HepG2 (cell line): ENCODE measurements around the gene CAPN9. TPM values are rescaled to one million over a fixed set of nuclear protein-coding genes. Genes with fewer than 3 reads are reported as not detected.

ENCODE experiments used
- BORCS8-MEF2B ChIP-seq: sonication (generic); formaldehyde crosslinking; IDR thresholded peaks from 2 replicates; pipeline ENCODE4 v1.8.0; 2022; ENCODE audit warnings: mild to moderate bottlenecking, missing genetic modification reagents
- DZIP1 ChIP-seq: sonication (generic); formaldehyde crosslinking; IDR thresholded peaks from 2 replicates; pipeline ENCODE4 v1.5.0; 2020; ENCODE audit warnings: mild to moderate bottlenecking, missing genetic modification reagents
- FOXO1 ChIP-seq: sonication (generic); formaldehyde crosslinking; IDR thresholded peaks from 2 replicates; pipeline ENCODE4 v1.4.0; 2020; ENCODE audit warnings: missing genetic modification reagents
- HIVEP1 ChIP-seq: sonication (generic); formaldehyde crosslinking; IDR thresholded peaks from 2 replicates; pipeline ENCODE4 v1.4.0; 2020; ENCODE audit warnings: mild to moderate bottlenecking, missing genetic modification reagents
- HOMEZ ChIP-seq: IDR thresholded peaks from 2 replicates; pipeline ENCODE4 v1.6.1; 2016; ENCODE audit warnings: low read depth
- MAX ChIP-seq: IDR thresholded peaks from 2 replicates; pipeline ENCODE4 v1.6.1; 2012; ENCODE audit warnings: inconsistent platforms
- MBD4 ChIP-seq: IDR thresholded peaks from 2 replicates; pipeline ENCODE4 v1.6.1; 2012; ENCODE audit warnings: low read length, inconsistent platforms, borderline replicate concordance
- NFATC3 ChIP-seq: sonication (generic); formaldehyde crosslinking; IDR thresholded peaks from 2 replicates; pipeline ENCODE4 v1.5.1; 2020; ENCODE audit warnings: mild to moderate bottlenecking, missing genetic modification reagents
- RXRA ChIP-seq: sonication (generic); formaldehyde crosslinking; IDR thresholded peaks from 2 replicates; pipeline ENCODE4 v1.5.1; 2020; ENCODE audit warnings: missing genetic modification reagents
- SATB2 ChIP-seq: sonication (generic); formaldehyde crosslinking; IDR thresholded peaks from 2 replicates; pipeline ENCODE4 v1.5.0; 2020; ENCODE audit warnings: missing genetic modification reagents
- SNRNP70 ChIP-seq: fragments of 200-400 bp; formaldehyde crosslinking; IDR thresholded peaks from 2 replicates; pipeline ENCODE4 v1.6.1; 2017; ENCODE audit warnings: mild to moderate bottlenecking, low read depth, low read length, moderate library complexity
- TEF ChIP-seq: sonication (generic); formaldehyde crosslinking; IDR thresholded peaks from 2 replicates; pipeline ENCODE4 v1.5.0; 2020; ENCODE audit warnings: missing genetic modification reagents
- TMF1 ChIP-seq: sonication (generic); formaldehyde crosslinking; IDR thresholded peaks from 2 replicates; pipeline ENCODE4 v1.8.1; 2022; ENCODE audit warnings: low read depth, missing genetic modification reagents
- ZNF275 ChIP-seq: sonication (generic); formaldehyde crosslinking; IDR thresholded peaks from 2 replicates; pipeline ENCODE4 v1.8.0; 2022; ENCODE audit warnings: missing genetic modification reagents, mild to moderate bottlenecking, inconsistent platforms, borderline replicate concordance
- ZNF432 ChIP-seq: sonication (generic); formaldehyde crosslinking; IDR thresholded peaks from 2 replicates; pipeline ENCODE4 v1.5.0; 2020; ENCODE audit warnings: missing genetic modification reagents, mild to moderate bottlenecking, borderline replicate concordance
- ZNF629 ChIP-seq: sonication (generic); formaldehyde crosslinking; conservative IDR thresholded peaks from 2 replicates; pipeline ENCODE4 v1.5.0; 2020; ENCODE audit warnings: missing genetic modification reagents
- ZNF883 ChIP-seq: sonication (generic); formaldehyde crosslinking; IDR thresholded peaks from 2 replicates; pipeline ENCODE4 v1.5.1; 2020; ENCODE audit warnings: mild to moderate bottlenecking, missing genetic modification reagents; ENCODE audit errors: not compliant biosample characterization
- polyA plus RNA-seq, 8 experiments: library from polyadenylated mRNA; depleted of rRNA in 3 of 8; stranded (reverse) in 7 of 8; unstranded in 1 of 8; fragments of >200 nt; fragmentation: Illumina TruSeq in 4 of 8; extraction: Trizol in 4 of 8; gene quantifications; 2 replicates each; pipeline versions ENCODE4 v1.2.1 to v1.2.3, GENCODE V29; 2011 to 2016; ENCODE audit warnings: low read depth in 4 of 8, missing spikeins in 1 of 8, mixed read lengths in 1 of 8; ENCODE audit not compliant: insufficient read depth in 1 of 8
- total RNA-seq, 5 experiments: library from RNA; depleted of rRNA; stranded (reverse); fragments of >200 nt; fragmentation: Illumina TruSeq; extraction: Trizol; gene quantifications; 2 replicates each; pipeline ENCODE4 v1.2.3, GENCODE V29; 2016; ENCODE audit warnings: low read depth in 1 of 5

The CAPN9 gene
- total and polyA plus RNA-seq, 2 of the 13 experiments (the other 11 are each of a cell fraction or from before 2014, with no cell fraction given), result 0.04 to 0.31 TPM

- TF ChIP-seq ZNF432 (CRISPR knock-in tag), result no peak
- 0 out of 2 replicates have a peak, but pooled peaks have one; percentile 29 for TF ChIP-seq BORCS8-MEF2B (CRISPR knock-in tag)
- TF ChIP-seq TMF1 (CRISPR knock-in tag), result no peak
- TF ChIP-seq ZNF275 (CRISPR knock-in tag), result no peak
- no peak for TF ChIP-seq ZNF883 (CRISPR knock-in tag)
- 0 out of 2 replicates have a peak, but pooled peaks have one; percentile 24 for TF ChIP-seq MAX
- no peak for TF ChIP-seq TEF (CRISPR knock-in tag)
- no peak for TF ChIP-seq SATB2
- no peak for TF ChIP-seq NFATC3
- TF ChIP-seq ZNF629 (CRISPR knock-in tag), result no peak
- no peak for TF ChIP-seq MBD4
- no peak for TF ChIP-seq HOMEZ (CRISPR knock-in tag)
- no peak for TF ChIP-seq RXRA
- TF ChIP-seq DZIP1, result no peak
- no peak for TF ChIP-seq HIVEP1 (CRISPR knock-in tag)
- TF ChIP-seq FOXO1 (CRISPR knock-in tag), result no peak; the same call in 1 of the 2 replicates
- no peak for TF ChIP-seq SNRNP70
Observed at GRCh38 chr1:230760360-230760827, 13.2 kb downstream of the CAPN9 start (continued).
